ENCODE measurements around the gene MYO1D.

GRCh38 chr17:32732900-32733299 is 144.0 kb downstream of the MYO1D start:
- no peak for TF ChIP-seq POLR2A (IDR thresholded peaks at IDR 0.05; ENCODE audit: low read depth, low read length)
- TF ChIP-seq, protein P1, sequence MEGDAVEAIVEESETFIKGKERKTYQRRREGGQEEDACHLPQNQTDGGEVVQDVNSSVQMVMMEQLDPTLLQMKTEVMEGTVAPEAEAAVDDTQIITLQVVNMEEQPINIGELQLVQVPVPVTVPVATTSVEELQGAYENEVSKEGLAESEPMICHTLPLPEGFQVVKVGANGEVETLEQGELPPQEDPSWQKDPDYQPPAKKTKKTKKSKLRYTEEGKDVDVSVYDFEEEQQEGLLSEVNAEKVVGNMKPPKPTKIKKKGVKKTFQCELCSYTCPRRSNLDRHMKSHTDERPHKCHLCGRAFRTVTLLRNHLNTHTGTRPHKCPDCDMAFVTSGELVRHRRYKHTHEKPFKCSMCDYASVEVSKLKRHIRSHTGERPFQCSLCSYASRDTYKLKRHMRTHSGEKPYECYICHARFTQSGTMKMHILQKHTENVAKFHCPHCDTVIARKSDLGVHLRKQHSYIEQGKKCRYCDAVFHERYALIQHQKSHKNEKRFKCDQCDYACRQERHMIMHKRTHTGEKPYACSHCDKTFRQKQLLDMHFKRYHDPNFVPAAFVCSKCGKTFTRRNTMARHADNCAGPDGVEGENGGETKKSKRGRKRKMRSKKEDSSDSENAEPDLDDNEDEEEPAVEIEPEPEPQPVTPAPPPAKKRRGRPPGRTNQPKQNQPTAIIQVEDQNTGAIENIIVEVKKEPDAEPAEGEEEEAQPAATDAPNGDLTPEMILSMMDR (IDR thresholded peaks at IDR 0.05; ENCODE audit: extremely low read depth in 1 of 2, insufficient read depth in 1 of 2, low read depth in 1 of 2, low read length in 2 of 2) = no peak
- TF ChIP-seq EZH2 (IDR thresholded peaks at IDR 0.05; ENCODE audit: borderline replicate concordance, low read depth, low read length, severe bottlenecking) = no peak
- no peak for TF ChIP-seq POLR2AphosphoS5 (IDR thresholded peaks at IDR 0.05; ENCODE audit: insufficient read depth, low read depth, low read length)
- TF ChIP-seq JUN (IDR thresholded peaks at IDR 0.05; ENCODE audit: borderline replicate concordance, insufficient read depth, insufficient read length, low read depth) = no peak
- TF ChIP-seq, protein P2, sequence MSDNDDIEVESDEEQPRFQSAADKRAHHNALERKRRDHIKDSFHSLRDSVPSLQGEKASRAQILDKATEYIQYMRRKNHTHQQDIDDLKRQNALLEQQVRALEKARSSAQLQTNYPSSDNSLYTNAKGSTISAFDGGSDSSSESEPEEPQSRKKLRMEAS (IDR thresholded peaks at IDR 0.05; ENCODE audit: insufficient read depth, insufficient read length) = no peak
- TF ChIP-seq FOS (IDR thresholded peaks at IDR 0.05; ENCODE audit: borderline replicate concordance, insufficient read depth, low read length) = no peak
